ENCODE data around the gene SASH1. TPM values are rescaled to one million over a fixed set of nuclear protein-coding genes. Genes with fewer than 3 reads are reported as not detected.
A peak's percentile ranks its signal among the peaks of the same experiment; 100 is the strongest.

The SASH1 gene
- total RNA-seq, 2 donors from 2014 or later, result 14.9 to 16.4 TPM

- no peak for TF ChIP-seq CTCF (IDR thresholded peaks at IDR 0.05)
- intact Hi-C loops (cut with DNase I), result loop anchor here (10.0 kb wide), 1 partner anchor 944 kb away; no protein-coding TSS in a partner anchor
These were observed 227.8 kb downstream of the SASH1 start for GRCh38 chr6:148570456-148570855.

GRCh38 chr6:148572676-148573335, 230.2 kb downstream of the SASH1 start:
- Histone ChIP-seq H3K27ac (no peak overlapping the region), H3K27me3 (no peaks in the 10 kb centered on the region), H3K9ac (ENCODE audit: low read depth in 2 of 2, low read length in 2 of 2) (no peak overlapping the region), H3K4me1 (no peaks in the 10 kb centered on the region), H3K36me3 (no peaks in the 10 kb centered on the region), H3K4me3 (no peak overlapping the region), H3K9me3 (no peaks in the 10 kb centered on the region)
- intact Hi-C loops (cut with DNase I), result loop anchor here (10.0 kb wide), 1 partner anchor 942 kb away; no protein-coding TSS in a partner anchor
- no peak for DNase-seq
- TF ChIP-seq CTCF (IDR thresholded peaks at IDR 0.05), result no peak

More at GRCh38 chr6:148570456-148570855, 227.8 kb downstream of the SASH1 start:
- H3K4me3 ChIP-seq, result no peak overlapping the region
- H3K9me3 ChIP-seq, result no peaks in the 10 kb centered on the region
- H3K27me3 ChIP-seq, result no peaks in the 10 kb centered on the region
- H3K36me3 ChIP-seq, result no peaks in the 10 kb centered on the region
- no peak for DNase-seq
- H3K27ac ChIP-seq, result no peak overlapping the region
- H3K4me1 ChIP-seq, result no peaks in the 10 kb centered on the region
- no peak overlapping the region for H3K9ac ChIP-seq (ENCODE audit: low read depth in 2 of 2, low read length in 2 of 2)

GRCh38 chr6:148573922-148574321, 231.3 kb downstream of the SASH1 start:
- Histone ChIP-seq H3K9ac (ENCODE audit: low read depth in 2 of 2, low read length in 2 of 2) (no peak overlapping the region), H3K27me3 (no peaks in the 10 kb centered on the region), H3K4me3 (no peak overlapping the region), H3K4me1 (no peaks in the 10 kb centered on the region), H3K27ac (no peak overlapping the region), H3K36me3 (no peaks in the 10 kb centered on the region), H3K9me3 (no peaks in the 10 kb centered on the region)
- no peak for TF ChIP-seq CTCF (IDR thresholded peaks at IDR 0.05)
- intact Hi-C loops (cut with DNase I), result loop anchor here (10.0 kb wide), 1 partner anchor 941 kb away; no protein-coding TSS in a partner anchor
- no peak for DNase-seq

GRCh38 chr6:148577687-148578488, 235.2 kb downstream of the SASH1 start:
- intact Hi-C loops (cut with DNase I), result loop anchor here (5.0 to 10.0 kb wide), 2 partner anchors 369 to 937 kb away; no protein-coding TSS in a partner anchor
- no peak overlapping the region for H3K27ac ChIP-seq

More at GRCh38 chr6:148577687-148578488, 235.2 kb downstream of the SASH1 start:
- Histone ChIP-seq H3K36me3 (no peaks in the 10 kb centered on the region), H3K9ac (ENCODE audit: low read depth in 2 of 2, low read length in 2 of 2) (no peak overlapping the region), H3K4me1 (no peaks in the 10 kb centered on the region), H3K9me3 (no peaks in the 10 kb centered on the region), H3K4me3 (no peak overlapping the region), H3K27me3 (no peaks in the 10 kb centered on the region)
- peak; percentile 47 for DNase-seq
- peak; percentile 67 for TF ChIP-seq CTCF (IDR thresholded peaks at IDR 0.05)
